DMS79 treated with DMSO at 0.1 percent for 48 hours (cell line): ENCODE results near the gene TP53INP2.
"Not testable (repeated sequence)": the region's sequence is repeated elsewhere in the genome, so short reads cannot be mapped to it uniquely, and the experiment has no call there.

Experiments used
- DNase-seq: peaks from one replicate; lab custom pipeline; 2025; lab: John Stamatoyannopoulos, UW

Gene TP53INP2, protein sequence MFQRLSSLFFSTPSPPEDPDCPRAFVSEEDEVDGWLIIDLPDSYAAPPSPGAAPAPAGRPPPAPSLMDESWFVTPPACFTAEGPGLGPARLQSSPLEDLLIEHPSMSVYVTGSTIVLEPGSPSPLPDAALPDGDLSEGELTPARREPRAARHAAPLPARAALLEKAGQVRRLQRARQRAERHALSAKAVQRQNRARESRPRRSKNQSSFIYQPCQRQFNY

GRCh38 chr20:34704177-34705007 is at the start of gene TP53INP2:
Gene TP53INP2 (plus strand): TSS chr20:34704344. CDS start chr20:34708740, 4,396 bp downstream.
- peak; percentile 80 for DNase-seq

- DNase-seq: not testable (repeated sequence)
Observed at GRCh38 chr20:34658654-34659053, 45.5 kb upstream of the TP53INP2 start.

GRCh38 chr20:34661811-34662210 is 42.3 kb upstream of the TP53INP2 start:
- DNase-seq: not testable (repeated sequence)

DNA sequence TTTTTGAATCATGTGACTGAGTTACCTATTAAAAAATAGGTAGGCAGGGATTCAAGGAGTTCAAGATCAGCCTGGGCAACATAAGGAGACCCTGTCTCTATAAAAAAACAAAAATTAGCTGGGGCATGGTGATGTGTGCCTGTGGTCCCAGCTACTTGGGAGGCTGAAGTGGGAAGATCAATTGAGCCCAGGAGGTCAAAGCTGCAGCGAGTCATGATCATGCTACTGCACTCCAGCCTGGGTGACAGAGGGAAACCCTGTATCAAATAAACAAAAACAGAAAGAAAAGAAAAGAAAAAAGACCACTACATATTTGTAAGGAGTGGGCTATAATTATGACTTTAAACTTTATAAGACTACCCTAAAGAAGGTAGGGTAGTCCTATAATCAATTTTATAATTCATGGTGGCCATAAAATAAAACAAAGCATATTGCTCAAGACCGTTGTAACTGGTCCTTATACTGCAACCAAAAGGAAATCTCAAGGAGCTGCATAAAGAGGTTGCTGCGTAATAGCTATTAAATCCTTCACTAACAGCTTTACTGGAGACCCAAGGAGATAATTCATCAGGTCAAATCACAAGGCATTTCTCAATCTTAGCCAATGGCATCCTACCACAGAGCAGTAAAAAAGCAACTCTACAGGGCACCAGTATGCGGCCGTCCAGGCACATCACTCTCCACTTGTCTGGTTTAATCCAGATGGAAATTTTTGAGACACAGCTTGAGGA is 40.8 kb upstream of the TP53INP2 start:
- peak; percentile 18 for DNase-seq

- DNase-seq: not testable (repeated sequence)
Observed at GRCh38 chr20:34664751-34665150, 39.4 kb upstream of the TP53INP2 start.

- DNase-seq: no peak
Observed at GRCh38 chr20:34669094-34669493, 35.0 kb upstream of the TP53INP2 start.

GRCh38 chr20:34673412-34673811 is 30.7 kb upstream of the TP53INP2 start:
- DNase-seq: no peak

DNA sequence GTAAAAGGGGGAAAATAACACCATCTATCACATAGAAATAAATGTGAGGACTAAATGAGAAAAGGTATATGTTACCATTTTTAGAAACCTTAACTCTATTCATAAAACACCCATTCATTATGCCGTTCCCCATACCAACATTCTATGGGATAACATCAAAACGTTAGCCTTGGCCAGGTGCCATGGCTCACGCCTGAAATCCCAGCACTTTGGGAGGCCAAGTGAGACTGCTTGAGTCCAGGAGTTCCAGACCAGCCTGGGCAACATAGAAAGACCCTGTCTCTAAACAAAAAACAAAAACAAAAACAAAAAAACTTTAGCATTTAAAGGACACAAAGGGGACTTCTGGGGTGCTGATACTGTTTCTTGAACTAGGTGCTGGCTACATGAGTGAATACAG is 28.6 kb upstream of the TP53INP2 start:
- no peak for DNase-seq

- no peak for DNase-seq
Observed at GRCh38 chr20:34675993-34676641, 28.0 kb upstream of the TP53INP2 start.

DNA sequence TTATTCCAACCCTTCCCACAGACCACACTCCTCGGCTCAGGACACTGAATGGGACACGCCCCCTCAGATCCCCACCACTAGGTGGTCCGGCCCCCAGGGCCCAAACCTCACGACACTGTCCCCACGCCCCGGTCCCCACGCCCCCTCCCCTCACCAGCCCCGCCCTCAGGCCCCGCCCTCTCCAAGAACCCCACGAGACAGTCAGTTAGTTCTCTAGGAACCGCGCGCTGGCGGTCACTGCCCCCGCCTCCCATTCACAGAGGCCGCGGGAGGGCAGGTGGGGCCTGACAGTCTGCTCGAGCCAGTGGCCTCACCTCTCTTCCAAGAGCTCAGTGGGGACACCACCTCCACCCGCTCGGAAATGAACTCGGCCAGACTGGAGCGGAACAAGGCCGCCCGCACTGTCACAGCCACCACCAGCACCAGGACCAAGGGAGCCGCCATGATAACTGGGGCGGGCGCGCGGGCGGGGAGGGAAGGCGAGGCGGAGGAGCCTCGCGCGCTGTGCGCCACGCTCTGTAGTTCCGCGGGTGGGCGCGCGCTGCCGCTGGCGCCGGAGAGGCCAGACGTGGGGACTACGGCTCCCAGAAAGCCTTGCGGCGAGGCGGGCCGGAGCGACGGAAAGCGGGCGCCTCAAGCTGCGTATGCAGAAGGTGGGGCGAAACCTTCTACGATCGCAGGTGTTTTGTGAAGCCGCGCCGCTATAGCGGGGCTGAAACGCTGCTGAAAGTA is 27.3 kb upstream of the TP53INP2 start, which contains the start of gene PIGU:
TSS of gene PIGU (minus strand) at position 451 of the 732 bp plus-strand sequence. CDS start at position 444, 7 bp downstream.
- peak; percentile 88 for DNase-seq

DNA sequence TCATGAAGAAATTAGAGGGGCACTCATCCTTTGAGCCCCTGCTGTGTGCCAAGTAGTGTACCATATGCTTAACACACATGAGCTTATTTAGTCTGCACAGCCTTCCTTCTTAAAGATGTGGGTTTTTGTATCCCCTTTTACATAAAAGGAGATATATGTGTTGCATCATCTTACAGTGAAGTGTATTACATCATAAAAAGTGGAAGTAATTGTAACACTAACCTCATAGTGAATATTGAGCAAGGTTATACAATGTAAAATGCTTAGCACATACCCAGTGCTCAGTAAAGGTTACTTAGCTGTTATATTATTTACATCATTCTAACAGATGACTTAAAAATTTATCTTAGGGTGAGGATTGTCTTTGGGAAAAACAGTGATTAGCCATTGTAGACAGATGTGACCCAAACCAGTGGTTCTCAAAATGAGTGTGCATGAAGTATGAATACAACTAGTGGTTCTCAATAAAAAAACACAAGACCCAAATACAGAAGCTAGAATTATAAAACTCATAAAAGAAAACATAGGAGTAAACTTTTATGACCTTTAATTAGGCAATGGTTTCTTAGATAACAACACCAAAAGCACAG is 23.5 kb upstream of the TP53INP2 start:
- DNase-seq: no peak

GRCh38 chr20:34683667-34684066 is 20.5 kb upstream of the TP53INP2 start:
- no peak for DNase-seq

DNA sequence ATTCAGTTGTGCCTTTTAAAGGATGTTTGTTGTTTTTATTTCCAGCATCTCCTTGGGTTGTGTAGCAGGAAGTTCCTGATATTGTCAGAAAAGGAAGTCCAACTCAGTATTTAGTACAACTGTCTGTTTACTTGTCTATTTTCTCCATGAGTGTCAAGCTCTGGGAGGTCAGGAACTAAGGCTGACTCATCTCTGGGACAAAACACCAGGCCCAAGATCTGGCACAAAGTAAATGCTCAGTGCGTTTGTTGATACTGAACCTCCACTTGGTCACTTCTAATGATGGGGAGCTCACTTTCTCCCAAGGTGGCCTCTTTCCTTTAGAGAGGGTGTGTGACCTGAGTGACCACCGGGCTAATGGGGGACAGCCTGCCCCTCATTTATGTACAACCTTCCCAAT is 14.7 kb upstream of the TP53INP2 start:
- no peak for DNase-seq

- DNase-seq: no peak
Observed at GRCh38 chr20:34691838-34692237, 12.3 kb upstream of the TP53INP2 start.

DNA sequence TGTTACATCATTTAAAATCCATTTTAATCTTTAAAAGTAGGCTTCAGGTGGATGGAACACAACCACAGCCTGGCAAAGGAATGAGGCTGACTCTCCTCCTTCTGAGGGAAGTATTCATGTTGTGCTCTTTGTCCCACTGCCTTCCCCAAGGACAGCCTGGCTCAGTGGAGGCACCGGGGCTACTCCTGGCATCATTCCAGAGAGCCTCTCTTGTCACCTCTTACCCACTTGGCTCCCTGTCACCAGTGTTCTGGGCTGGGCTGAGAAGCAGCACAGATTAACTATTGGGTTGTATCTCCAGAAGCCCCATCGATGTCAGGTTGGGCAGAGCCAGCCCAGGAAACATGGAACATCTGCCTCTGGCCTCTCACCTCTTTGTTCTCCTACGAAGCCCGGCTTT is 10.7 kb upstream of the TP53INP2 start:
- no peak for DNase-seq

- DNase-seq: no peak
Observed at GRCh38 chr20:34701405-34702085, 2.6 kb upstream of the TP53INP2 start.

GRCh38 chr20:34703061-34703423 is 1.1 kb upstream of the TP53INP2 start:
- DNase-seq: no peak

GRCh38 chr20:34703424-34704176 is 544 bp upstream of the TP53INP2 start:
- peak; percentile 15 for DNase-seq

DNA sequence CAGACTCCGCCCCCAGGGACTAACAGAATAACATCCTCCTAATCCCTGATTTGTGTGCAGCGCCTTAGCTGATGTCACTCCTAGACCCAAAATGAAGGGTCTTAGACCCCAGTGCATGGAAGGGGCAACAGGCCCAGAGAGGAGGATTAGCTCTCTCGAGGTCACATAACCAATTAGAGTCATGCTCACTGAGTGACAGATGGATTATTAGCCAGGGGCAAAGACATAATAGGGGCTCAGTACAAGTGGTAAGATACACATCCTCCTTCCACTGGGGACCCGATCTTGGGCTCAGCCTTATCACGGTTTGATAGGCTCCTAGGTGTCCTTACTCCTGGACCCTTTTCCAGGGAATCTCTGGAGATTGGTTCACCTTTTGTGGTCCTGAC is 858 bp downstream of the TP53INP2 start:
- DNase-seq: no peak
